Central memory CD8-positive, alpha-beta T cell (primary cell): Measurements from ENCODE around the gene LARP1B.
"Not testable (repeated sequence)": the region's sequence is repeated elsewhere in the genome, so short reads cannot be mapped to it uniquely, and the experiment has no call there.

ENCODE experiments used
- ATAC-seq: fragments of 150-1000 bp; cut with Tn5 transposase; replicated peaks from 2 replicates; pipeline ENCODE4 v1.10.0; 2022; ENCODE audit warnings: mild to moderate bottlenecking, moderate FRiP score, moderate number of reproducible peaks; ENCODE audit not compliant: poor library complexity, severe bottlenecking; ENCODE audit errors: extremely low read depth
- DNase-seq, 2 donors: peaks; one replicate each; pipeline ENCODE4 v3.0.0; 2021; ENCODE audit warnings: low spot score in 2 of 2
- H3K27ac Mint-ChIP-seq: one replicate; pipeline ENCODE4 v1.8.0; 2022; ENCODE audit warnings: low read depth, mild to moderate bottlenecking, moderate library complexity, mixed read lengths
- H3K27me3 Mint-ChIP-seq: one replicate; pipeline ENCODE4 v1.8.0; 2022; ENCODE audit warnings: mixed read lengths
- H3K36me3 Mint-ChIP-seq: one replicate; pipeline ENCODE4 v1.8.0; 2022; ENCODE audit warnings: mild to moderate bottlenecking, moderate library complexity, mixed read lengths; ENCODE audit not compliant: insufficient read depth
- H3K4me1 Mint-ChIP-seq: one replicate; pipeline ENCODE4 v1.8.0; 2022; ENCODE audit warnings: mixed read lengths
- H3K4me3 Mint-ChIP-seq: one replicate; pipeline ENCODE4 v1.8.0; 2022; ENCODE audit warnings: mild to moderate bottlenecking, moderate library complexity, mixed read lengths
- H3K9me3 Mint-ChIP-seq: one replicate; pipeline ENCODE4 v1.8.0; 2022; ENCODE audit warnings: mixed read lengths

LARP1B gene

DNA sequence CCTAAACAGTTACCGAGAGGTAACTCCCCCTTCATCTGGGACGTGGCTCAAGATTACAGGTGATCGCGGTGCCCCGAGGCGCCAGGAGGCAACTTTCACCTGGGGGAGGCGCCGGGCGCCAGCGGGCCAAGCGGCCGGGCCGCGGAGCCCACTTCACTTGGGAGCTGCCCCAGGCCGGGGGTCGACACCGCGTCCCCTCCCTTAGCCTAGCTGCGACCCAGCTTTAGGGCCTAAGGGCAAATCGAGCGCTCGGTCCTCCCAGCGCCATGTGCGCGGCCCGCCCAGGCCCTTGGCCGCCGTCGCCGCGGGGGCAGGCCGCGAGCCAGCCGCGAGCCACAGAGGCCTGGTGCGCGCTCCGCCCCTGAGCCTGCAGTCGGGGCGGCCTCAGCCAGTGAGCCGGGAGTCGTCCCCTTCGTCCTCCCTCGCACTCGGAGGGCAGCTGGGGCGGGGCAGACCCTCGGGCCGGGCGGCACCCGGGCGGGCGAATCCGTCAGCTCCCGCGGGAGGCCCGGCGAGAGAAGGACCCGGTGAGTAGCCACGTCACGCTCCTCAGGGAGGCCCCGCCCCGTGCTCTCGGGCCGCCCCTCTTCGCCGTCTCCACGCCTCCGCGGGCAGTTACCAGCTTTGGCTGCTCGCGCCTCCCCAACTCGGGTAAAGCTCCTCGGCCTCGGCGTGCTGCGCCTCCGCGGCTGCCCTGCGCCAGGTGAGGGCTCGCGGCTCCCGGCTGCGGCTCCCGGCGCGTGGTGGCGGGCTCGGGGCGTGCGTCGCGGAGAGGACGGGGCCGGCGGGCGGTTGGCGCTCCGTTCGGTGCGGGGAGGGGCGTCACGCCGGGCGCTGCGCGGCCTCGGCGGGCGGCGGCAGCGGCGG, at the start of gene LARP1B:
LARP1B (plus strand) TSS at position 614 of the 867 bp plus-strand sequence. CDS start 13,640 bp downstream, outside the sequence.
- H3K27ac Mint-ChIP-seq: peak within 1 kb of the TSS; percentile 74
- H3K4me3 Mint-ChIP-seq: peak within 1 kb of the TSS; percentile 76
- ATAC-seq: peak; percentile 90
- no peaks in the 10 kb centered on the region for H3K9me3 Mint-ChIP-seq
- peaks cover 17% of the 10 kb centered on the region for H3K4me1 Mint-ChIP-seq
- H3K27me3 Mint-ChIP-seq: no peaks in the 10 kb centered on the region
- peak; percentile 89 to 92 for DNase-seq
- peaks cover 5% of the 10 kb centered on the region for H3K36me3 Mint-ChIP-seq

DNA sequence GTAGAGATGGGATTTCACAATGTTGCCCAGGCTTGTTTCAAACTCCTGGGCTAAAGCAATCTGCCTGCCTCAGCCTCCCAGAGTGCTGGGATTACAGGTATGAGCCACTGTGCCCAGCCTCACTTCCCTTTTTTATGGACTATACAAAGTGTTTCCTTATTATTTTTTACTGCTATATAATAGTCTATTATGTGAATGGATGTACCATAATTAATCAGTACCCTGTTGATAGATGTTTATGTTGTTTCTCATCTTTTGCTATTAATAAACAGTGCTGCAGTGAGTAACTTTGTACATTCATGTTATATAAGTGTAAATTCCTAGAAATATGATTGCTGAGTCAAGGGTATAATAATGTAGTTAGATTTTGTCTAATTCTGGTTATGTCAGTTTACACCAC, 35.8 kb upstream of the LARP1B start:
- Mint-ChIP-seq H3K27me3 (no peaks in the 10 kb centered on the region), H3K4me1 (no peaks in the 10 kb centered on the region), H3K4me3 (no peak overlapping the region), H3K9me3 (no peaks in the 10 kb centered on the region), H3K27ac (no peak overlapping the region), H3K36me3 (peaks cover 41% of the 10 kb centered on the region)
- no peak for ATAC-seq
- no peak for DNase-seq

DNA sequence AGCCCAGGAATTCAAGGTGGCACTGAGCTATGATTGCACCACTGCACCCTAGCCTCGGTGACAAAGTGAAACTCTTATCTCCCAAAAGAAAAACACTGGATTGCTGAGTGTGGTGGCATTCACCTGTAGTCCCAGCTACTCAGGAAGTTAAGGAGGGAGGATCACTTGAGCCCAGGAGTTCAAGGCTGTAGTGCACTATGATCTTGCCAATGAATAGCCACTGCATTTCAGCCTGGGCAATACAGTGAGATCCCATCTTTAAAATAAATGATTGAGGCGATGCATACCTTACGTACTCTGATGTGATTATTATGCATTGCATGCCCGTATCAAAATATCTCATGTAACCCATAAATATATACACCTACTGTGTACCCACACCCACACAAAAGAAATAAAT, 31.2 kb upstream of the LARP1B start:
- ATAC-seq (no peak), DNase-seq (no peak)
- no peaks in the 10 kb centered on the region for H3K27me3 Mint-ChIP-seq
- H3K9me3 Mint-ChIP-seq: no peaks in the 10 kb centered on the region
- no peak overlapping the region for H3K4me3 Mint-ChIP-seq
- peaks cover 16% of the 10 kb centered on the region for H3K36me3 Mint-ChIP-seq
- H3K4me1 Mint-ChIP-seq: no peaks in the 10 kb centered on the region
- no peak overlapping the region for H3K27ac Mint-ChIP-seq

DNA sequence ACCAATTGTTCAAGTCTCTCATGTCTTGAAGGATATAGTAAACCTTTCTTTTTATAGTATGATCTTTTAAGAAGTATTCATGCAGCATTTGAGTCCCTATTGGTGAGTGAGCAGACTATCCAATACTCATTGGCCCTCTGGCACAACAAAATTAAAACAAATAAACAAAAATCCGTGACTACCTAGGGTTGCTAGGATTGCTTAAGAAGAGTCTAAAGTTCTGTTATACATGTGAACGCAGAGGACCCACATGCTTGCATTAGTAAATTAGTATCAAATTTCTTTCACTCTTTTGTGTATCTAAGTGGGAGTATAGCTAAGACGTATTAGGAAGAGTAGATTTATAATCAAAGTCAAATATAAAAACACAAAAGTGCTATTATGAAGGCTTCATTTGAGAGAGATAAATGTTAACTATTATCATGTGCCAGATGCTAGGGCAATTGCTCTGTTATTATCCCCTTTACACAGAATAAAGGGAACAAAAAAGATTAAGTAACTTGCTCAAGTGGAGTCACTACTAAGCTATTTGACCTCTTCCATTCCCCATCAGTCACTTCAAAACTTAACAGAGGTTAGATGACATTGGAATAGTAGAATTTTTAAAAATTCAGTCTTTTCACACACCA, 29.2 kb upstream of the LARP1B start:
- H3K36me3 Mint-ChIP-seq: peaks cover 16% of the 10 kb centered on the region
- H3K4me3 Mint-ChIP-seq: no peak overlapping the region
- ATAC-seq: no peak
- H3K4me1 Mint-ChIP-seq: no peaks in the 10 kb centered on the region
- no peaks in the 10 kb centered on the region for H3K27me3 Mint-ChIP-seq
- DNase-seq: no peak
- H3K9me3 Mint-ChIP-seq: no peaks in the 10 kb centered on the region
- H3K27ac Mint-ChIP-seq: no peak overlapping the region

DNA sequence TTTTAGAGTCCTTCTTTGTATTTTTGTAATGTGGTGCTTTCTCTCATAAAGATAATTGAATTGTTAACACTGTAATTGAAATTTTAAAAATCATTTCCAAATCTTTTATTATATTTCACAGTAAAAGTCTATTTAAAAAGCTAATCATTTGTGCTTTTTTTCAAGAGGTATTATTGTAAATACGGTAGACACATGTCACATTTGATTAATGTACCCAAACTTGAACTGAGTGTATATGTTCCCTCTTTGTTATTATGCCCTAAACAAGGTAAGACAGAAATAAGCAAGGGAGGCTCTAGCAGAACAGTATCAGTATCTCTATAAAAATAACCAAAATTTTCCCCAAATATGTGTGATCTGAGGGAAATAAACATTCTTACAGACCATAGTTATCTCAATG, 21.5 kb upstream of the LARP1B start:
- no peak for DNase-seq
- H3K9me3 Mint-ChIP-seq: no peaks in the 10 kb centered on the region
- H3K27ac Mint-ChIP-seq: no peak overlapping the region
- no peaks in the 10 kb centered on the region for H3K27me3 Mint-ChIP-seq
- H3K36me3 Mint-ChIP-seq: peaks cover 4% of the 10 kb centered on the region
- no peak for ATAC-seq
- no peaks in the 10 kb centered on the region for H3K4me1 Mint-ChIP-seq
- H3K4me3 Mint-ChIP-seq: no peak overlapping the region

DNA sequence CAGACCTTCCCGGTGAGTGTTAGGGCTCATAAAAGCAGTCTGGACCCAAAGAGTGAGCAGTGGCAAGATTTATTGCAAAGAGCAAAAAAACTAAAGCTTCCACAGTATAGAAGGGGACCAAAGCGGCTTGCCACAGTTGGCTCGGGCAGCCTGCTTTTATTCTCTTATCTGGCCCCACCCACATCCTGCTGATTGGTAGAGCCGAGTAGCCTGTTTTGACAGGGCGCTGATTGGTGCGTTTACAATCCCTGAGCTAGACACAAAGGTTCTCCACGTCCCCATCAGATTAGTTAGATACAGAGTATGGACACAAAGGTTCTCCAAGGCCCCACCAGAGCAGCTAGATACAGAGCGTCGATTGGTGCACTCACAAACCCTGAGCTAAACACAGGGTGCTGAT, 14.1 kb upstream of the LARP1B start:
- not testable (repeated sequence) for H3K27ac Mint-ChIP-seq

DNA sequence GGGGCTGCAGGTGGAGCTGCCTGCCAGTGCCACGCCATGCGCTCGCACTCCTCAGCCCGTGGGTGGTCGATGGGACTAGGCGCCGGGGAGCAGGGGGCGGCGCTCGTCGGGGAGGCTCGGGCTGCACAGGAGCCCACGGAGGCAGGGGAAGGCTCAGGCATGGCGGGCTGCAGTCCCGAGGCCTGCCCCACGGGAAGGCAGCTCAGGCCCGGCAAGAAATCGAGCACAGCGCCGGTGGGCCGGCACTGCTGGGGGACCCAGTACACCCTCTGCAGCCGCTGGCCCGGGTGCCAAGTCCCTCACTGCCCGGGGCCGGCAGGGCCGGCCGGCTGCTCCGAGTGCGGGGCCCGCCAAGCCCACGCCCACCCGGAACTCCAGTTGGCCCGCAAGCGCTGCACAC, 13.6 kb upstream of the LARP1B start:
- H3K4me1 Mint-ChIP-seq, H3K27me3 Mint-ChIP-seq, H3K27ac Mint-ChIP-seq, H3K4me3 Mint-ChIP-seq, DNase-seq, H3K36me3 Mint-ChIP-seq, ATAC-seq, H3K9me3 Mint-ChIP-seq: not testable (repeated sequence)

More for the DNA sequence above, 14.1 kb upstream of the LARP1B start:
- ATAC-seq, H3K9me3 Mint-ChIP-seq, H3K36me3 Mint-ChIP-seq, DNase-seq, H3K4me3 Mint-ChIP-seq, H3K27me3 Mint-ChIP-seq, H3K4me1 Mint-ChIP-seq: not testable (repeated sequence)

DNA sequence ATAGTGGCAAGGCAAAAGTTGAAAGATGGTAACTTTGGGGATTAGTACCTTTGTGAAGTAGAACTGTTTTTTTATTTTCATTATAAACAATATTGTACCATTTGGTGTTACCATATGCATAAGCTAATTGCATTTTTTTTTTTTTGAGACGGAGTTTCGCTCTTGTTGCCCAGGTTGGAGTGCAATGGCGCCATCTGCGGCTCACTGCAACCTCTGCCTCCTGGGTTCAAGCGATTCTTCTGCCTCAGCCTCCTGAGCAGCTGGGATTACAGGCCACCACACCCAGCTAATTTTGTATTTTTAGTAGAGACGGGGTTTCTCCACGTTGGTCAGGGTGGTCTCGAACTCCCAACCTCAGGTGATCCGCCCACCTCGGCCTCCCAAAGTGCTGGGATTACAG, 9.9 kb upstream of the LARP1B start:
- H3K36me3 Mint-ChIP-seq, ATAC-seq, H3K27me3 Mint-ChIP-seq, DNase-seq, H3K27ac Mint-ChIP-seq, H3K9me3 Mint-ChIP-seq, H3K4me1 Mint-ChIP-seq, H3K4me3 Mint-ChIP-seq: not testable (repeated sequence)

DNA sequence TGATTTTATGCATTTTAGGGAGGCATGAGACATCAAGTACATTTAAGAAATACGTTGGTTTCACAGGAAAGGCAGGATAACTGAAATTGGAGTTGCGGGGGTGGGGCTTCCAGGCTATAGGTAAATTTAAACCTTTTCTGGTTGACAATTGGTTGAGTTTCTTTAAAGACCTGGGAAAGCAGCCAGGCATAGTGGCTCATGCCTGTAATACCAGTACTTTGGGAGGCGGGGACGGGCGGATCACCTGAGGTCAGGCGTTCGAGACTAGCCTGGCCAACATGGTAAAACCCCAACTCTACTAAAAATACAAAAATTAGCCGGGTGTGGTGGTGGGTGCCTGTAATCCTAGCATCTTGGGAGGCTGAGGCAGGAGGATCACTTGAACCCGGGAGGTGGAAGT, 6.2 kb upstream of the LARP1B start:
- not testable (repeated sequence) for DNase-seq, H3K9me3 Mint-ChIP-seq, H3K27me3 Mint-ChIP-seq, ATAC-seq, H3K36me3 Mint-ChIP-seq, H3K27ac Mint-ChIP-seq, H3K4me1 Mint-ChIP-seq, H3K4me3 Mint-ChIP-seq

DNA sequence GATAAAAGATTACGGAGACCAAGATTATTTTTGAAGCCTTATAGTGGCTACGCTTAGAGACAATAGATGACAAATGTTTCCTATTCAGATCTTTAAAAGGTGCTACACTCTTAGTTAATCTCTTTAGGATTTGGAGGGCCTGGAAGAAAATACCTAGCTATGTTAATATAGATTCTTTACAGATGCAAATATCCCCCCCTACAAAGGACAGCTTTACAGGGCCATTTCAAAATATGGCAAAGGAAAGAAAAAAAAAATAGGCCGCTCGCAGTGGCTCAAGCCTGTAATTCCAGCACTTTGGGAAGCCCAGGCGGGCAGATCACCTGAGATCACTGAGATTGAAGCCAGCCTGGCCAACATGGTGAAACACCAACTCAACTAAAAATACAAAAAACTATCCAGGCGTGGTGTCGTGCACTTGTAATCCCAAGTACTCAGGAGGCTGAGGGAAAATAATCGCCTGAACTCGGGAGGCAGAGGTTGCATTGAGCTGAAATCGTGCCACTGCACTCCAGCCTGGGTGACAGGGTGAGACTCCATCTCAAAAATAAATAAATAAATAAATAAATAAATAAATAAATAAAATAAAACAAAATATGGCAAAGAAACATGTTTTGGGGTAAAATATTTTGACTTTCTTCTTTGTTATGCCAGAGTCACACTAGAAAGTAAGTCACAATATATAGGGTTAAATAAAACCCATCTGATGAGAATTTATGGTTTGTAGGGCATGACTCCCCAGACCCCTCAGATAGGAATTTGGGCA, 5.5 kb upstream of the LARP1B start:
- not testable (repeated sequence) for H3K9me3 Mint-ChIP-seq, H3K4me3 Mint-ChIP-seq, H3K27ac Mint-ChIP-seq, ATAC-seq, H3K4me1 Mint-ChIP-seq, H3K27me3 Mint-ChIP-seq, H3K36me3 Mint-ChIP-seq, DNase-seq

DNA sequence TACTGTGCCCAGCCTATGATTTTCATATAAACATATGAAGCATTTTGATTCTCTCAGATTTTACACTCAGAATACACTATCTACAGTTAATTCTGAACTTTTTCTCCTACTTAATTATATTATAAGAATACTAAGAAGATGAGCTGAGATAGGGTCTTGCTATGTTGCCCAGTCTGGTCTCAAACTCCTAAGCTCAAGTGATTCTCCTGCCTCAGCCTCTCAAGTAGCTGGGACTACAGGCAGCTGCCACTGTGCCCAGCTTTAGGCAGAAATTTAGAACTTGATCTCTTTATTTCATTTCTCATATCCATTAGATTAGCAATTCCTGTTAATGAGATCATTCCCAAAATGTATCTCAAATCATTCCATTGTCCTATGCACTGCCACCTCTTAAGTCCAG, 4.7 kb upstream of the LARP1B start:
- Mint-ChIP-seq H3K27me3 (no peaks in the 10 kb centered on the region), H3K36me3 (peaks cover 3% of the 10 kb centered on the region), H3K4me1 (peaks cover 7% of the 10 kb centered on the region), H3K9me3 (no peaks in the 10 kb centered on the region), H3K27ac (no peak overlapping the region), H3K4me3 (no peak overlapping the region)
- ATAC-seq (no peak), DNase-seq (no peak)

DNA sequence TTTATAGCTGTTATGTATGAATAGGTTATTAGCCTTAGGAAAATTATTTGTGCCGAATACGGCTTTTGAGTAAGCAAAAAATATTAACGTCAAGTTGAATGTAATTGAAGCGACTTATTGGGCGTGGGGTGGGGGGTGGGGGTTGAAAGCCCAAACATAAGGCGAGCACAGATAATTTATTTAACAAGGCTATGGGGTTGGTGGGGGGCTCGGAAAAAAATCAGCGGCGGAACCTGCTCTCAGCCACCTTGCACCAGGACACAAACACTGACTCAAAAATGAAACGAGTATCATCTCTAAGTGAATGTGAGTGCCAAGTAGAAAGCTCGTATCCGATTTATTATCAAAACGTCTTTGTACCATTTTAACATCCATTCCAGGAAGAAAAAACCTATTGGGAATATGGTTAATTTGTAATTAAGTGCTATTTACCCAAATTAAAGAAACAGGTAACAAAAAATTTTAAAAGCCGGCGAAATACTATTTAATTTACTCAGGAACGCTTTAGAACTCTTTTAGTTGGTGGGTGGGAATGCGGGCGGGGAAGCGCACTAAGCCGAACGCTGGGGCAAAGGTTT, 902 bp upstream of the LARP1B start:
- peaks cover 14% of the 10 kb centered on the region for H3K4me1 Mint-ChIP-seq
- peak overlapping the region; percentile 74 for H3K27ac Mint-ChIP-seq
- no peaks in the 10 kb centered on the region for H3K27me3 Mint-ChIP-seq
- no peak for ATAC-seq
- H3K36me3 Mint-ChIP-seq: peaks cover 5% of the 10 kb centered on the region
- H3K9me3 Mint-ChIP-seq: no peaks in the 10 kb centered on the region
- DNase-seq: no peak
- H3K4me3 Mint-ChIP-seq: peak overlapping the region; percentile 76
